ENCODE results near the gene ASB2.

DNA sequence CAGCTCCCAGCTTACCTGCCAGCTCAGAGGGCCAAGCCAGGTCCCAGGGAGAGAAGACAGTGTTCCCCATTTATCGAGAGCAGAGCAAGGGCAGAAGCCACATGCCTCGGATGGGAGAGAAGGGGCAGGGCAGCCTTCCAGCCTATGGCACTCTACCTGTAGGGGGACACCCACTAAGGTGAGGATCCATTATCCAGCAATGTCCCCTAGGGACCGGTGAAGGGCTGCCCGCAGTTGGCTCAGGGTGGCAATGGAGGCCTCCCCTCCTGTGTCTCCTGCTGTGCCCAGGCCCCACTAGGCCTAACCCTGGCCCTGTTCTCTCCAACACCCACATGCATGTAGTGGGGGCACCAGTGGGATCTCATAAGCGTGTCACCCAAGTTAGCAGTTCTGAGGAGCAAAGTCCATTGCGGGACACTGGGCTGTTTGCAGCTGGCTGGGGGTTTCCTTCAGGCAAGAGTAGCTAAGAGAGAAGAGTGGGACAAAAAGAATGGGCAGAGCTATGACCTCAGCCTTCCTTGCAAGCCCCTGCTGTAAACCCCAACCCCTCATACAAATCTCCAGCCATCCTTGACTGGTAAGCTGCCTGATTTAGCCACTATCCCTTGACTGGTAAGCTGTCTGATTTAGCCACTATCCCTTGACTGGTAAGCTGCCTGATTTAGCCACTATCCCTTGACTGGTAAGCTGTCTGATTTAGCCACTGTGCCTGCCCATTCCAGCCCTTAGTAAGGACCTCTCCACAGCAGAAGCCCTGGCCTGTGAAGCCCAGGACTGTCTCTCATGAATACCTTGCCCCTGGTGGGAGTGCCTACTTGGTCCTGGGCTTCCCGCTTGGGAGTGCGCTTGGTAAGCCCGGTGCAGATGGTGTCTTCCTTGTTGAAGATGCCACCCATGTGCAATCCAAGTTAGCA is 5.2 kb upstream of the ASB2 start:
- TF ChIP-seq SP1 (IDR thresholded peaks at IDR 0.05; ENCODE audit: low read depth): no peak
- TF ChIP-seq ZNF274 (IDR thresholded peaks at IDR 0.05; ENCODE audit: low read depth, low read length): no peak
- TF ChIP-seq, protein P1, sequence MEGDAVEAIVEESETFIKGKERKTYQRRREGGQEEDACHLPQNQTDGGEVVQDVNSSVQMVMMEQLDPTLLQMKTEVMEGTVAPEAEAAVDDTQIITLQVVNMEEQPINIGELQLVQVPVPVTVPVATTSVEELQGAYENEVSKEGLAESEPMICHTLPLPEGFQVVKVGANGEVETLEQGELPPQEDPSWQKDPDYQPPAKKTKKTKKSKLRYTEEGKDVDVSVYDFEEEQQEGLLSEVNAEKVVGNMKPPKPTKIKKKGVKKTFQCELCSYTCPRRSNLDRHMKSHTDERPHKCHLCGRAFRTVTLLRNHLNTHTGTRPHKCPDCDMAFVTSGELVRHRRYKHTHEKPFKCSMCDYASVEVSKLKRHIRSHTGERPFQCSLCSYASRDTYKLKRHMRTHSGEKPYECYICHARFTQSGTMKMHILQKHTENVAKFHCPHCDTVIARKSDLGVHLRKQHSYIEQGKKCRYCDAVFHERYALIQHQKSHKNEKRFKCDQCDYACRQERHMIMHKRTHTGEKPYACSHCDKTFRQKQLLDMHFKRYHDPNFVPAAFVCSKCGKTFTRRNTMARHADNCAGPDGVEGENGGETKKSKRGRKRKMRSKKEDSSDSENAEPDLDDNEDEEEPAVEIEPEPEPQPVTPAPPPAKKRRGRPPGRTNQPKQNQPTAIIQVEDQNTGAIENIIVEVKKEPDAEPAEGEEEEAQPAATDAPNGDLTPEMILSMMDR (IDR thresholded peaks at IDR 0.05 in 2 of 3, conservative IDR thresholded peaks at IDR 0.05 in 1 of 3; ENCODE audit: borderline replicate concordance in 1 of 3, insufficient read depth in 1 of 3, low read depth in 2 of 3, low read length in 2 of 3): no peak
- no peak for TF ChIP-seq EZH2 (IDR thresholded peaks at IDR 0.05)

All from HCT116 (cell line).